Measurements from ENCODE around the gene ABHD15. TPM values are rescaled to one million over a fixed set of nuclear protein-coding genes. Genes with fewer than 3 reads are reported as not detected.

The ABHD15 gene
- total RNA-seq, 4 donors from 2014 or later: 25.2 to 88.9 (median 30.6) TPM

GRCh38 chr17:29573558-29573869 is 6.7 kb upstream of the ABHD15 start:
- TF ChIP-seq CTCF (IDR thresholded peaks at IDR 0.05; ENCODE audit: low read depth): no peak

GRCh38 chr17:29572691-29573557 is 6.1 kb upstream of the ABHD15 start:
- TF ChIP-seq CTCF (IDR thresholded peaks at IDR 0.05; ENCODE audit: low read depth): no peak

GRCh38 chr17:29571883-29572681 is 5.2 kb upstream of the ABHD15 start:
- no peak for TF ChIP-seq CTCF (IDR thresholded peaks at IDR 0.05; ENCODE audit: low read depth)

GRCh38 chr17:29571486-29571882 is 4.6 kb upstream of the ABHD15 start:
- no peak for TF ChIP-seq CTCF (IDR thresholded peaks at IDR 0.05; ENCODE audit: low read depth)

GRCh38 chr17:29570521-29570920 is 3.7 kb upstream of the ABHD15 start:
- no peak for TF ChIP-seq CTCF (IDR thresholded peaks at IDR 0.05; ENCODE audit: low read depth)

GRCh38 chr17:29569245-29569950 is 2.6 kb upstream of the ABHD15 start:
- TF ChIP-seq CTCF (IDR thresholded peaks at IDR 0.05; ENCODE audit: low read depth): no peak

All from subcutaneous adipose tissue (tissue), 4 donors.